ENCODE measurements around the gene STARD7.

STARD7 gene

GRCh38 chr2:96159084-96159830, 49.4 kb downstream of the STARD7 start:
- Histone ChIP-seq H3K27me3 (ENCODE audit: low read depth, low read length) (no peaks in the 10 kb centered on the region), H3K27ac (ENCODE audit: low read length) (no peak overlapping the region), H3K9ac (ENCODE audit: low read length) (no peak overlapping the region), H3K79me2 (ENCODE audit: low read length) (no peaks in the 10 kb centered on the region), H3K4me2 (ENCODE audit: low read length) (no peak overlapping the region), H4K20me1 (ENCODE audit: insufficient read depth, low read length) (no peaks in the 10 kb centered on the region), H3K9me3 (ENCODE audit: insufficient read depth, low read length) (no peaks in the 10 kb centered on the region), H3K4me1 (ENCODE audit: low read length) (peaks cover 54% of the 10 kb centered on the region), H3K4me3 (ENCODE audit: low read length) (no peak overlapping the region), H3K36me3 (replicated peaks; ENCODE audit: low read depth, low read length) (no peaks in the 10 kb centered on the region), H2AFZ (ENCODE audit: low read depth, low read length) (no peak overlapping the region)
- TF ChIP-seq CTCF (IDR thresholded peaks at IDR 0.05; ENCODE audit: low read depth, low read length) (no peak), EZH2phosphoT487 (IDR thresholded peaks at IDR 0.05; ENCODE audit: low read depth) (no peak)

- Histone ChIP-seq H2AFZ (ENCODE audit: low read depth, low read length) (no peak overlapping the region), H3K36me3 (replicated peaks; ENCODE audit: low read depth, low read length) (no peaks in the 10 kb centered on the region), H3K27me3 (ENCODE audit: low read depth, low read length) (no peaks in the 10 kb centered on the region), H3K4me1 (ENCODE audit: low read length) (peaks cover 47% of the 10 kb centered on the region), H3K9me3 (ENCODE audit: insufficient read depth, low read length) (no peaks in the 10 kb centered on the region), H3K79me2 (ENCODE audit: low read length) (no peaks in the 10 kb centered on the region), H3K4me3 (ENCODE audit: low read length) (no peak overlapping the region), H4K20me1 (ENCODE audit: insufficient read depth, low read length) (no peaks in the 10 kb centered on the region), H3K9ac (ENCODE audit: low read length) (no peak overlapping the region; the same call in 1 of the 2 replicates), H3K4me2 (ENCODE audit: low read length) (0 out of 2 replicates have a peak overlapping the region, but pooled peaks have one; percentile 47), H3K27ac (ENCODE audit: low read length) (no peak overlapping the region)
- TF ChIP-seq CTCF (IDR thresholded peaks at IDR 0.05; ENCODE audit: low read depth, low read length) (no peak), EZH2phosphoT487 (IDR thresholded peaks at IDR 0.05; ENCODE audit: low read depth) (no peak)
These were observed 50.1 kb downstream of the STARD7 start for GRCh38 chr2:96158554-96158940.

- no peaks in the 10 kb centered on the region for H3K27me3 ChIP-seq (ENCODE audit: low read depth, low read length)
- H3K27ac ChIP-seq (ENCODE audit: low read length), result peak overlapping the region; percentile 9; the same call in 1 of the 2 replicates
- H3K4me2 ChIP-seq (ENCODE audit: low read length), result peak overlapping the region; percentile 47
- no peaks in the 10 kb centered on the region for H3K36me3 ChIP-seq (replicated peaks; ENCODE audit: low read depth, low read length)
- no peaks in the 10 kb centered on the region for H3K79me2 ChIP-seq (ENCODE audit: low read length)
- TF ChIP-seq EZH2phosphoT487 (IDR thresholded peaks at IDR 0.05; ENCODE audit: low read depth), result no peak
- no peak for TF ChIP-seq CTCF (IDR thresholded peaks at IDR 0.05; ENCODE audit: low read depth, low read length)
- peak overlapping the region; percentile 2; the same call in 1 of the 2 replicates for H2AFZ ChIP-seq (ENCODE audit: low read depth, low read length)
- peak overlapping the region; percentile 44; the same call in 1 of the 2 replicates for H3K9ac ChIP-seq (ENCODE audit: low read length)
- H3K4me1 ChIP-seq (ENCODE audit: low read length), result peaks cover 40% of the 10 kb centered on the region
- no peaks in the 10 kb centered on the region for H3K9me3 ChIP-seq (ENCODE audit: insufficient read depth, low read length)
- H4K20me1 ChIP-seq (ENCODE audit: insufficient read depth, low read length), result no peaks in the 10 kb centered on the region
- H3K4me3 ChIP-seq (ENCODE audit: low read length), result peak overlapping the region; percentile 7
These were observed 50.7 kb downstream of the STARD7 start for GRCh38 chr2:96157649-96158553.

Data from OCI-LY3 (cell line).